Pons (tissue), 1 donor: Measurements from ENCODE around the gene FSTL4.
"Not testable (repeated sequence)": the region's sequence is repeated elsewhere in the genome, so short reads cannot be mapped to it uniquely, and the experiment has no call there.

Source experiments
- DNase-seq: peaks from one replicate; pipeline ENCODE4 v3.0.0-alpha.2; 2016; ENCODE audit warnings: low spot score

The FSTL4 gene

DNA sequence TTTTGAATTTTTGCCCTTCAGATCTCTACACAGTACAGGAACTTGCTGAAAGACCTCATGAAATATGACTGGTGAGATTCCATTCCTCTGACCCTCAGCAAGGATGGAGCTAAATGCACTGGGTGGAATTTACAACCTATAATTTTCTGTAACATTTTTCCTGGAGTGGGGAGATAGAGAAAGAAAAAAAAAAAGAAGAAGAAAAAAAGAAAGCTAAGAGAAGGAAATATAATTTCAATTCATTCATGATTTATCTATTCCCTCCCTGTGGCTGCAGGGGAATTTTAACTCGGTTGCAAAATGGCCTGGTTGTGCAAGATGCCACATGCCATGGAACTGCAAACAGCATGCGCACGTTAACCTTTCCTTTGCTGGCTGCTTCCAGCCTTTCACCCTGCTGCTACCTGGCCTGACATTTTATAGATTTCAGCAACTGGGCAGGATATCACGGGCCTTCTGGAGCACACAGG is 155.4 kb downstream of the FSTL4 start:
- DNase-seq, result no peak

DNA sequence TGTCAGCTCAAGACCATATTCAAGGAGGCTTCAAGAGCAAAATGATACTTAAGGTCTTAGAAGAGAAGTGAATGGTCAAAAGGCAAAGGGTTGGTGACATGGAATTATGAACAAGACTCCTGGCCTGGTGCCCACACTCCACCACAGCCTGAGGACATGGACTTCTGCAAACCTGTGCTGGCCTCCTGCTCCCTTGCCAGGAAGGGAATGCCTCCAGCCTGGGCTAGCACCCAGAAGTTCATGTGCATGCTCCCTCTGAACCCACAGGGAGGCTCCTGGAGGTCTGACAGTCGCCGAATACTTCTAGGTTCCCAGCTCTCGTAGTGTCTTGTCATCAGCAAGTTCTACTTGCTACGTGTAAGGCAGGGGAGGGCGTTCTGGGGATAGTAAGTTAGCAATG is 156.7 kb downstream of the FSTL4 start:
- no peak for DNase-seq

DNA sequence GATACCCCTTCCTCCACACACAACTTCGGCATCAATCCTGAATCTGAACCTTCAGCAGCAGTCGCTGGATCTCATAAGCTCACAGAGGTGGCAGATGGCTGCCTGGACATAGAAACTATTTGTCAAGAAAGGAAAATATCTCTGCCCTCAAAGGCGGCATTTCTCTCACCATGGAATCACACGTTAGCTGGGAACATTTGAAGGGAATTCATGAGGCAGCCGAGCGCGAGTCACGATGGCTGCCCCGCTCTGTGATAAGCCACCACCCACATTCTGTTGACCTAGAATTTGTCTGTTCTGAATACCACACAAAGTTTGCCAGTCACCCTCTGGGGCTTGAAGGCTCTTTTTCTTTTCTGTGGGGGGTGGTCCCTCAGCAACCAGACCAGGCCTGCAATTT is 157.9 kb downstream of the FSTL4 start:
- no peak for DNase-seq

DNA sequence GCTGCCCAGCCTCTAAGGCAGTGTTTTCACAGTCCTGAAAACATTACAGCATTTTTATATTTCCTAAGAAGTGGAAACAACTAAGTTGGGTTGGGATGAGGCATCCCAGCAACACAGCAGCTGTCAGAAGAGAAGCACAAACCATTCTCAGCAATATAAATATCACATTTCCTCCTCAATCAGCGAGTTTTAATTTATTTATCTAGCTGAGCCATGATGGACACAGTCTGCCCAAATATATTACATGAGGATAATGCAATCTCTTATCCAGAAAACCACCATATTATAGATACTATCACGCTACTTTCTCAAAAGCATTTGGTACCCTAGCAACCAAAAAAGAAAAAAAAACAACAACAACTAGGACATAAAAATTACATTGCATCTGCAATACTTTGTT is 158.5 kb downstream of the FSTL4 start:
- DNase-seq, result no peak

DNA sequence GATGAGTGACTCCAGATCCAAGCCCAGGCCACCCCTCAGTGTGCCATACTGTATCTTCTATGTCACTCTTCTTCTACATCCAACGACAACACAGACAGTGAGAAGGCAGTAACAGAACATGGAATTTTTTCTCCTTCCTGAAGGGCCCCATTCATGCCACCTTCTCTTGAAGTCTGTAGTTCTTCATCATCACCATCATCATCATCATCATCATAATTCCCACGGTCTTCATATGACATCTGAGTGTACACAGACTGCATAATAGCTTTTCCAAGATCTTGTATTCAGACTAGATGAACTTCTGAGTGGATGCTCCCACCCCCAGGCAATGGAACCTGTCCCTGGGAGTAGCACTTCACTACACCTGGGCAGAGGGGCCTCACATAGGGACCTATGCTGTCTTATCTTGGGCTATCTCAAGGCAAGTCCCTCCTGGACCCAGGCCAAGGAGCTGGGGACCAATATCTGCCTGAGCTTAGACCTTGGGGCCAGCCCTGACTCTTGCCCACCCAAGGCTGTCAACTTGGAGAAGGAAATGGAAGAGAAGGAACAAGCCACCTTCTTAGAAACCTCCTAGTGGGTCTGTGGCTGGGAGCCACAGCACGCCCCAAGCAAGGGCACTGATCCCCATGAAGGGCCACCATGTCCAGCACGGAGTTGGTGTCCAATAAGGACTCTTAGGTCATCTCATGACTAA is 159.1 kb downstream of the FSTL4 start:
- DNase-seq, result no peak

DNA sequence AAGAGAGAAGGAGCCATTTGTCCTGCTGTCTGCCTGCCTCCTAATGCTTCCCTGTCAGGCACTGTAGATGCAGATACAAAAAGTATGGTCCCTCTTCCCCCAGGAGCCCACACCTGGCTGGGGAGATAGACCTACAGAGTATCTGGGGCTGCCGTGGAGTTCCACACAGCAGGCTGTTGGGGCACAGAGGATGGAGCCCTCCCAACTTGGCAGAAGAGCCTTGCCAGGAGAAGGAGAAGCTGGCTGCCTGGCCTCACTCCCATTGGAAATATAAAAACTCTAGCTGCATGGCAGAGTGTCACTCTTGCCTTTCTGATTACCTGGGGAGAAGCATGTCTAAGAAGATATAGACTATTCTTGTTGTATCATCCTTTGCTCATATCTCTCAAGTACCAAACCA is 160.4 kb downstream of the FSTL4 start:
- DNase-seq, result no peak

DNA sequence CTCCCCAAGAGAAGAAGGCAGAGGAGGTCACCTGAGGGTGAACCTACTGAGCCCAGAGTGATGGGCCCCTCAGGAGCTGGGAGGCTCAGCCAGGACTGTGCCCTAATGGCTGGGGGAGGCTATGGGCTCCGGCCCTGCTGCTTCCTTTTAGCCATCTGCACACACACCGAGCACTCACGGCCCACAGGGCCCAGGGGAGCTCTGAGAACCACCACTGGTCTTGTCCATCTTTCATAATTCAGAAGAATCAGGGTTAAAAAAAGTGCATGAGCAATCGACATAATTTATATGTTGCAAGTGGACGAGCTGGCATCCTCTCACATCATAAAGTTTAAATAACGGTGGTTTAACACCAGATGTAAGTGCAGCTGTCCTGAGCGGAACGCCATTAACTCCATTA is 162.1 kb downstream of the FSTL4 start:
- DNase-seq, result no peak

DNA sequence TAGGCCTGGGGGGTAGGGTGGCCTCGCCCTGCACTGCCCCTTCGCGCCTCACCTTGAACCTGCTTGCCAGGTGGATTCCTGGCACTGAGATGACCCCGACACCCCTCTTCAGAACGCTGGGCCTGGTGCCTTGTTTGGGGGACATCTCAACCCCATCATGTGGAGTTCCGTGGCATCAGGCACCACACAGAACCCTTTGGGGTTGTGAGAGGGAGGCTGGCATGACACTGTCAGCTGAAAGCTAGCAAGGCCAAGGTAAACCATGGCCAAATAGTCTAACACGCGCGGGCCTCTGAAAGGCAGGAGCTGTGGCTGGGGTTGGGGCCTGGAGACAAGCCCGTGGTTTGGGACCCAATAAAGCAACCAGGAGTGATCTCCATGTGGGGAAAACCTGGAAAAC is 163.2 kb downstream of the FSTL4 start:
- DNase-seq, result no peak

DNA sequence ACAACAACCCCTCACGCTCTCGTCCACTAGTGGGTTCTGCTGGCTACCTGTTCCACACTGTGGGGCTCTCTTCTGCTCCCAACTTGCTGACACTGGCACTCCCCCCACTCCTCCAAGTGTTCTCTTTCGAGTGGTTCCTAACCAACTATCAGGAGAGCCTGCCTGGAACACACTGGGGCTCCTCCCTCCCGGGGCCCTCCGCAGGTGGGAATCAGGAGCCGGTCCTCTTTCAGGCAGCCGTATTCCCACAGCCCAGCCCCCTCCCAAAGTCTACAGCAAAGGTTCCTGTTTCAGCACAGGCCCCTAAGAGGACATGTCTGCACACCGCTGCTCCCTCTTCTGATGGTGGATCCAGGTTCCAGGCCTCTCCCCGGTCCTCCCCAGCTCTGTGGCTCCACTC is 165.9 kb downstream of the FSTL4 start:
- DNase-seq, result no peak

DNA sequence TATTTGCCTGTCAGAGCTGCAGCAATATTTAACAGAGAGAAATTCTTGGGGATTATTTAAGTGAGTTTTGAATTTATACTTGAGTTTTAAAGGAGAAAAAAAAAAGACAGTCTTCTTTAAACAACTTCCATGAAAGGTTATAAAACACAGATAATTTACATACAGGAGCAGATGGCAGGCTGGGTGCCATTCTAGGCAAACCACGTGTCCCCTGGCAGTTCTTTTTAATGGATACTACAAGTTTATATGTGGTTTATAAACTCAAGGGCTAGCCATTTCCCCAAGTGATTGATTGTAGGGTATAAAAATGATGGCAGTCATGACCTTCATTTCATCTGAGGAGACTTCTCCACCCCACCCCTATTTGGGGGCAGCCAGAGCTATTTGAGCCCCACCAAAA is 166.6 kb downstream of the FSTL4 start:
- DNase-seq, result no peak

DNA sequence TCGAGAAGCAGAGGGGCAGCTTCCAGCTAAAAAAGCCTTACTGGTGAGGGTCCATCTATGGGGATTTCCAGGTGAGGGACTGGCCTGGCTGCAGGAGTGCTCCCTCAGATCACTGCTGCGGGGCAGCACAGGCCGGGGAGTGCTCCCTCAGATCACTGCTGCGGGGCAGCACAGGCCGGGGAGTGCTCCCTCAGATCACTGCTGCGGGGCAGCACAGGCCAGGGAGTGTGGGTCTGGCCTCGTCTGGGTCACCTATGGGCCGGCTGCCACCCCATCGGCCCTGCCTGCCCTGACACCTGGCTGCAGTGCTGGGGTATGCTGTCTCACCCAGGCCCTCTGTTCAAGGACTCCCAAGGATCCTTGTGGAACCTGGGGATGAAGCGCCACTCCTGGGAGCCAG is 167.1 kb downstream of the FSTL4 start:
- DNase-seq, result not testable (repeated sequence)

DNA sequence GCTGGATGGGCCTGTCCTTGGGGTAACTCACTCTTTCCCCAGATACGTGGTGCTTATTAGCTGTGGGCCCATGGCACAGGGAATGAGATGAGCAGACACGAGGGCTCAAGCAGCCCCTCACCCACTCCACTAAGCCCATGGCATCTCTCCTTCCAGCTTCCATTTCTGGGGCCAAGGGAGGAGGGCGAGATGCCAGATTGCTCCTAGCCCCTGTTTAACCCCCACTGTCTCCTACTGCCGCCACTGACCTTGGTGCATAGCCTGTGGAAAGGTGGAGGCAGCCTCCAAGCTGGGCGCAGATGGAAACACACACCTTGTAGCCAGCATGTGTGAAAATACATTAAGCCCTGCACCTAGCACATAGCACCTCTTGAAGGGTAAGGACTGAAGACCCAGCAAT is 167.6 kb downstream of the FSTL4 start:
- DNase-seq, result no peak

DNA sequence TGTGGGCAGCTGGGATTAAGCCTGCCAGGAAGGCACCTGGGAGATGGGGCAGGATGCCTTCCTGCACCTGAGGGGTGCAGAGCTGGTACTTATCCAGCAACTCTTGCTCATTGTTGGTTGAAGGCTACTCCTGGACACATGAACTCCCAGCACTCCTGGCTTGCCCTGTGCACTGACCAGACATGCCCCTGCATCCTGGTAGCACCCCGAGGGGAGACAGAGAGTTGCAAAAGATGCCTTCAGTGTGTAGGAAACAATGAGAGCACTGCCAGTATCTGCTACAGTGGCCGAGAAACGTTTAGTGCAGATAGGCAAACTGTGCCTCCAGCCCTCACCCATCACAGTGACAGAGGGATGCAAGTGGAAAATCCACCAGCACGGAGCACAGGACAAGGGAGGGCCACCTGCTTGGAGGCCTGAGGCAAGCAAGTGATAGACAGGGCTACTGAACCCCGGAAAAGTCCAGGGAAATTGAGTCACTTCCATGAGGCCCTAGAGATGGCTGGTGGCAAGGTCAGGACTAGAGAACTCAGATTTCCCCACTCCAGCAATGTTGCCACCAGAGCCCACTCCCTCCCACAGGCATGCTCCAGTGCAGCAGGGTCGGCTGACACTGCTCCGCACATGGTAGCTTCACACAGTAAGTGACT is 171.1 kb downstream of the FSTL4 start:
- DNase-seq, result no peak

DNA sequence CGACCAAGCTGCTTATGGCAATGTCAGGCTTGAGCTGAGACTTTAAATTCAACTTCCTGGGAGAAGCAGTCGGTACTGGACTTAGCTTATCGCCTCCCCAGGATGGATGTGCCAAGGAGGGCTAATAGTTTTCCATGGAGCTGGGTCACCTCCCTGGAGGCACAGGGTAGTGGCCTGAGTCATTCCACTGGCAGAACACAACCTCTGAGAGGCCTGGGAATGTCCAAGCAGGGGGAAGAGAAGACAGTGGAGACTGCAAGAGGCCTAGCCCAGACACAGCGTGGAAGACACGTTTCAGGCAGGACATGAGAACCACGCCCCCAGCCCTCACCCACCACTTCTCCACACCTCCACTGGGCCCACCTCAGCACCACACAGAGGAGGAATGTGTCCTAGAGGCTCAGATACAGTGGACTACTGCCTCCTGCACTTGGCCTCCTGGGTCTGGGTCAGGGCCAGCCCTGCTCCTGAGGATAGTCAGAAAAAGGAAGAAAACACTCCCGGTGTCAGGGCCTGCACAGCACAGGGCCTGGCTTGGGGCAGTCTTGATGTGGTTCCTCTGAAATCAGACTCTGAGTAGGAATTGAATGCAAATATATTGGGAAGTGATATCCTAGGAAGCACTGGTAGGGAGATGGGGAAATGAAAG is 171.8 kb downstream of the FSTL4 start:
- DNase-seq, result no peak

DNA sequence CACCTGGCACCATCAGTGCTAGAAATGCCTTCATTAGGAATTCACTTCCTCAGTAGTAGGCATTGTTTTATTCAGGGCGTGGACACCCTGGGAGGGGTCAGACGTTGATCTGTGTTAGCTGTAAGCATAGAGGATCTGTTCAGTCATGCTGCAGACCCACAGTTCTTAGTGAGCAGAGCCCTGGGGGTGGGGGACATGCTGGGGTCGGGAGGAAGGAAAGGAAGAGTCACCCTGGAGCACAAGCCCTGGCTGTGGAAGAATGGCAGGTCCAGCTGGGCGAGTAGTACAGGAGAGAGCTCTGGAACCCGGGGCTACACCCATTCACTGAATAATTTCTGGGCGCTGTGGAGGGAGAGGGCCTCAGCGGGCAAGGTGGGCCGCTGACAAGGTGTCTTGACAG is 172.5 kb downstream of the FSTL4 start:
- no peak for DNase-seq

DNA sequence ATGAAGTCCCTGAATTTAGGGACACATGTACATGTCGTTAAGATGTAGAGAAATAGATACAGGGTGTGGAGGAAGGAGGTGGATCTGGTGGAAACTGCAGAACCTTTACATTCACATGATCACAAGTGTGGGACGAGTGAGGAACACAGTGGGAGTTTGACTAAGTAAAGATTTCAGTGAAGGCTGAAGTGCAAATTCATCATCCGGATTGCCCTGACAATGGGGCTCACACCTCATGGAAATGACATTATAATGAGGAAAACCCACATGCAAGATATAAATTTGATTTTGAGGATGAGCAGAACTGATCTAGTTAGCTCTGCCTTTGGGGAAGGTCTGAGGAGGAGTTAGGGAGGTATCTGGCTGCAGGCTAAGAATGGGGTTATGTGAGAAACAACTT is 173.9 kb downstream of the FSTL4 start:
- DNase-seq, result no peak

DNA sequence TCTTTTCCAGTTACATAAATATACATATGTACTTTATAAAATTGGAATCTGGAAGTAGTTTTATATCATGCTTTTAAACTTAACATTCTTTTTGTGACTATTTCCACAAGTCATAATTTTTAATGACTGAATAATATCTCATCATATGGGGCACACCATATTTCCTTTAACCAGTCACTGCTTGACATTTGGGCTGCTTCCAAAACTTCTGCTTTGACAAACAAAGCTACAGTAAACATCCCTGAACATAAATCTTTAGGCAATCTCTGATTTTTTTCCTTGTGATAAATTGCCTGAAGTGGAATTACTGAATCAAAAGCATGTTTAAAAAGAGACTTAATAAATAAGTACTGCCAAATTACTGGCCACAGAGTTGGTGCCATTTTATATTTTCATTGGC is 178.0 kb downstream of the FSTL4 start:
- DNase-seq, result no peak

DNA sequence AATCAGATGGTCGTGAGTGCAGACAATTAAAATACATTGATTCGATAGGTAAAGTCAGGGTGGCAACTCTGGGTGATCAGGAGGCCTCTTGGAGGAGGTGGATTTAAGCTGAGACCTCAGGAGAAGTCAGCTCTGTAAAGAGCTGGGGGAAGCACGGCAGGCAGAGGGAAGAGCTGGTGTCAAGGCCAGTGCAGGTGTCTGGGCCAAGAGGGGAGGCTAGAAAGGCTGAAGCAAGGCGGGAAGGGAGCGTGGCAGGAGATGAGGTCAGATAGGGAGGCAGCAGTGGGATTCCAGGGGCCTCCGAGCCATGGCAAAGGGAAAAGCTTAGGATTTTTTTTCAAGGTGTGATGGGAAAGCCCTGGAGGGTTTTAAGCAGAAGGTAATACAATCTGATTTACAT is 178.7 kb downstream of the FSTL4 start:
- DNase-seq, result no peak

DNA sequence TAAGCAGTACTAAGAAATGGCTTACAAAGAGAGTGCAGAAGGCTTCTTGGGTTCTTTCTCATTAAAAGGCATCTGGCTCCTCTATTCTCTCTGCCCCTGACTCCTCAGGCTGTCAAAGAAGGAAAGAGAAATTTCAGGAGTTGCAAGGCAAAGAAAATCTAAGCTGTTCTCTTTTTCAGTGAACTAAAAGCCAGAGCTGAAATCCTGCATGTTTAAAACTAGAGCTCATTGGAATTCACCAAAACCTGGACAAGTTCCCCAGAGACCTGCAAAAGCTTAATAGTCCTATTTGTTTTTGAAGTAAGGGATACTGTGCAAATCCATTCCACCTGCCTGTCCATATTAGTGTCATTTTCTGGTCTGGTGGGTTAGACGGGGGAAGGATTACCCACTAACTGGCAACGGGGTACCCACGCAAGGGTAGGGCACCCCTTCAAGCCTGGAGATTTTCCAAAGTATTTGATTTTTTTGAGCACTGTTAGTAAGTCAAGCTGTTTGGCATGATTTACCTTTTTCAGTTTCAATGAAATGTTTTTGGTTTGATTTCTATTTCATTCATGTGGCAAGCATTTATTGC is 179.3 kb downstream of the FSTL4 start:
- DNase-seq, result no peak

DNA sequence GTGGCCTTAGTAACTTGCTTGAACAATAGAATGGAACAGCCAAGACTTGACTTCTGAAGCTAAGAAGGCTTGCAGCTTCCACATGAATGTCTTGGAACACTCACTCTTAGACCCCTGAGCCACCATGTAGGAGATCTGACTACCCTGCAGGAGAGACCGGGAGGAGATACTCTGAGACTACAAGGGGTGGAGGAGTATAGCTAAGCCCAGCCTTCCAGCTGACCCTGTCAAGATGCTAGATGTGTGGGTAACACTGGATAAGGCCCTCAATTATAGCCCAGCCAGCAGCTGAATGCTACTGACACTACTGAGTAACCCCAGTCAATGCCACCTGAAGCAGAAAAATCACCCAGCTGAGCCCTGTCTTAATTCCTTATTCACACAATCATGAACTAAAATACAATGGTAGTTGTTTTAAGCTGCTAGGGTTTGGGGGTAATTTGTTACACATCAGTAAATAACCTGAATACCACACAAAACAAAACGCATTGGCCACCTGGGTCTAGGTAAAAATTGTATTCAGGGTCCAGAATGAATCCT is 180.9 kb downstream of the FSTL4 start:
- no peak for DNase-seq

DNA sequence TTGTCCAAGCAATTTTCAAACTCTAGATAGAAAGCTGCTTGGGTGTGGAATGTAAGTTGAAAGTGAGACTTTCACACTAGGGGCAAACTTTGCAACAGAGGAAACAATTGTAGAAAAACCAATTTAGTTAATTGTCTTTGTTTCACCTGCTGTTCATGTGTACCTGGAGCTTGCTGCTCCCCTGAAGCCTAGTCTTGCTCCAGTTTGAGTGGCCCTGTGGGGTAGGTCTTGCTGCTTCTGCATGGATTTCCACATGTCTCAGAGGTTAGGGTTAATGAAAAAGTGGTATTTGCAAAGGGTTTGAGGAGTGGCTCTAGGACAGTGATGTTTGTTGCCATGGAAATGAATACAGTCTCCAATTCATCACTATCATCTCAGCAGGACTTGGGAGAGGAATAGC is 182.2 kb downstream of the FSTL4 start:
- no peak for DNase-seq

DNA sequence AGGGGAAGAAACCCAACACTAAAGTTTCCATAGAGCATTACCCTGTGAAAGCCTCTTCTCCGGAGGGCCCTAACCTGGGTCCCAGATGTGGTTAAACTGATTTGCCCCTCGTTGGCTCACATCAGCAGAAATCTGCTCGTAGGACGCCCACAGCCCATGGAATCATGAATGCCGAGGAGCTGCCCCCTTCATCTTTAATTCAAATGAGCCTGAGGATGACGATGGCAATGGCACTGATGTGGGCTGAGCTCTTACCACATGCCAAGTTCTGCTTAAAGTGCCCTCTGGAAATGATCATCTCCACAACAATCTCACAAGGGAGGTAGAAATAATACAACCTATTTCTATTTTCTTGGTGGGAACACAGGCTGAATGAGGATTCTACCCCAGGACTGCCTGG is 183.3 kb downstream of the FSTL4 start:
- no peak for DNase-seq
